ENCODE data around the gene ABHD14A. TPM values are rescaled to one million over a fixed set of nuclear protein-coding genes. Genes with fewer than 3 reads are reported as not detected.

ABHD14A gene
- total RNA-seq, 4 donors from 2014 or later = 20.1 to 52.7 (median 22.6) TPM

GRCh38 chr3:52023860-52024764 lies 49.2 kb downstream of the ABHD14A start:
- TF ChIP-seq POLR2A (IDR thresholded peaks at IDR 0.05) (no peak), EP300 (IDR thresholded peaks at IDR 0.05) (no peak)
- TF ChIP-seq, protein P1, sequence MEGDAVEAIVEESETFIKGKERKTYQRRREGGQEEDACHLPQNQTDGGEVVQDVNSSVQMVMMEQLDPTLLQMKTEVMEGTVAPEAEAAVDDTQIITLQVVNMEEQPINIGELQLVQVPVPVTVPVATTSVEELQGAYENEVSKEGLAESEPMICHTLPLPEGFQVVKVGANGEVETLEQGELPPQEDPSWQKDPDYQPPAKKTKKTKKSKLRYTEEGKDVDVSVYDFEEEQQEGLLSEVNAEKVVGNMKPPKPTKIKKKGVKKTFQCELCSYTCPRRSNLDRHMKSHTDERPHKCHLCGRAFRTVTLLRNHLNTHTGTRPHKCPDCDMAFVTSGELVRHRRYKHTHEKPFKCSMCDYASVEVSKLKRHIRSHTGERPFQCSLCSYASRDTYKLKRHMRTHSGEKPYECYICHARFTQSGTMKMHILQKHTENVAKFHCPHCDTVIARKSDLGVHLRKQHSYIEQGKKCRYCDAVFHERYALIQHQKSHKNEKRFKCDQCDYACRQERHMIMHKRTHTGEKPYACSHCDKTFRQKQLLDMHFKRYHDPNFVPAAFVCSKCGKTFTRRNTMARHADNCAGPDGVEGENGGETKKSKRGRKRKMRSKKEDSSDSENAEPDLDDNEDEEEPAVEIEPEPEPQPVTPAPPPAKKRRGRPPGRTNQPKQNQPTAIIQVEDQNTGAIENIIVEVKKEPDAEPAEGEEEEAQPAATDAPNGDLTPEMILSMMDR (IDR thresholded peaks at IDR 0.05) = no peak
- no peaks in the 10 kb centered on the region for H3K9me3 ChIP-seq
- no peak overlapping the region for H3K4me3 ChIP-seq
- H3K4me1 ChIP-seq = peaks cover 0 to 78% (median 29%) of the 10 kb centered on the region in 4 donors
- no peak for DNase-seq (ENCODE audit: low spot score in 2 of 2)
- H3K27me3 ChIP-seq = no peaks in the 10 kb centered on the region
- 61 to 69% methylated on average over 7 to 8 of the region's 8 CpGs for WGBS, 2 donors
- peak overlapping the region in 2 of 4 donors; percentile 81 to 88 for H3K27ac ChIP-seq
- H3K36me3 ChIP-seq = no peaks in the 10 kb centered on the region

- TF ChIP-seq, protein P1 (IDR thresholded peaks at IDR 0.05) = no peak
- TF ChIP-seq EP300 (IDR thresholded peaks at IDR 0.05) = no peak
- no peak for TF ChIP-seq POLR2A (IDR thresholded peaks at IDR 0.05)
- Histone ChIP-seq H3K36me3 (no peaks in the 10 kb centered on the region), H3K27me3 (no peaks in the 10 kb centered on the region), H3K4me3 (no peak overlapping the region), H3K4me1 (peaks cover 0 to 75% (median 32%) of the 10 kb centered on the region in 4 donors), H3K9me3 (no peaks in the 10 kb centered on the region), H3K27ac (peak overlapping the region in 2 of 4 donors; percentile 45 to 88)
- no peak for DNase-seq (ENCODE audit: low spot score in 2 of 2)
- 60 to 67% methylated on average over 6 of the region's 6 CpGs for WGBS, 2 donors
Measured at GRCh38 chr3:52024765-52025452, 50.0 kb downstream of the ABHD14A start.

GRCh38 chr3:52025453-52025852 lies 50.6 kb downstream of the ABHD14A start:
- WGBS, 2 donors = 73 to 86% methylated on average over 7 of the region's 7 CpGs
- no peak for DNase-seq (ENCODE audit: low spot score in 2 of 2)
- H3K27me3 ChIP-seq = no peaks in the 10 kb centered on the region
- no peaks in the 10 kb centered on the region for H3K36me3 ChIP-seq
- TF ChIP-seq, protein P1 (IDR thresholded peaks at IDR 0.05) = no peak
- TF ChIP-seq EP300 (IDR thresholded peaks at IDR 0.05) (no peak), POLR2A (IDR thresholded peaks at IDR 0.05) (no peak)
- H3K4me1 ChIP-seq = peaks cover 0 to 69% (median 29%) of the 10 kb centered on the region in 4 donors
- no peak overlapping the region for H3K4me3 ChIP-seq
- H3K27ac ChIP-seq = peak overlapping the region in 2 of 4 donors; percentile 41 to 45
- no peaks in the 10 kb centered on the region for H3K9me3 ChIP-seq

GRCh38 chr3:52026041-52026440 lies 51.2 kb downstream of the ABHD14A start:
- TF ChIP-seq EP300 (IDR thresholded peaks at IDR 0.05) = no peak
- TF ChIP-seq, protein P1 (IDR thresholded peaks at IDR 0.05) = no peak
- no peak for TF ChIP-seq POLR2A (IDR thresholded peaks at IDR 0.05)
- H3K36me3 ChIP-seq = no peaks in the 10 kb centered on the region
- H3K9me3 ChIP-seq = no peaks in the 10 kb centered on the region
- H3K27ac ChIP-seq = peak overlapping the region in 2 of 4 donors; percentile 41 to 45
- DNase-seq (ENCODE audit: low spot score in 2 of 2) = no peak
- WGBS, 2 donors = 47 to 63% methylated on average over 4 of the region's 4 CpGs
- H3K27me3 ChIP-seq = no peaks in the 10 kb centered on the region
- H3K4me3 ChIP-seq = no peak overlapping the region
- H3K4me1 ChIP-seq = peaks cover 0 to 63% (median 26%) of the 10 kb centered on the region in 4 donors

Data from tibial nerve (tissue), 4 donors.